ENCODE measurements around the gene BGN.

Gene BGN

GRCh38 chrX:153462291-153462690 lies 32.5 kb upstream of the BGN start:
- TF ChIP-seq CTCF (IDR thresholded peaks at IDR 0.05; ENCODE audit: low read depth, low read length): no peak
- no peak for DNase-seq (ENCODE audit: extremely low read depth, low read depth)

- DNase-seq (ENCODE audit: extremely low read depth, low read depth): no peak
- no peak for TF ChIP-seq CTCF (IDR thresholded peaks at IDR 0.05; ENCODE audit: low read depth, low read length)
Measured at GRCh38 chrX:153463031-153463430, 31.7 kb upstream of the BGN start.

DNA sequence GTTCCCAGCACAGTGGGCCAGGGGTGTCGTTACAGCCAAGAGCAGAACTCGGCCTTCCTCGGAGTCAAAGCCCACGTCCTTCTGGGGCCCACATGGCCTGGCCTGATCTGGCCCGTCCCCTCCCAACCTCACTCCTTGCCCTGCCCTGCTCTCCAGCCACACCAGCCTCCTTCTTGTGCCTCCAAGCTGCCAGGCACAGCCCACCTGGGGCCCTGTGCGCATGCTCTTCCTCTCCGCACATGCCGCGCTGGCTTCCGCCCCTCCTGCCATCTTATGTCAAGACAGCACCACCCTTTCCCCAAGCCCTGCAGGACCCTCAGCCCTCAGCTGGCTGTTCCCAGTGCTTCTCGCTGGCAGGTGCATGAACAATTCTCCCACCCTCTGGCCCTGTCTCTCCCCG lies 31.2 kb upstream of the BGN start:
- DNase-seq (ENCODE audit: extremely low read depth, low read depth): no peak
- no peak for TF ChIP-seq CTCF (IDR thresholded peaks at IDR 0.05; ENCODE audit: low read depth, low read length)

GRCh38 chrX:153464116-153464515 lies 30.7 kb upstream of the BGN start:
- TF ChIP-seq CTCF (IDR thresholded peaks at IDR 0.05; ENCODE audit: low read depth, low read length): no peak
- no peak for DNase-seq (ENCODE audit: extremely low read depth, low read depth)

- TF ChIP-seq CTCF (IDR thresholded peaks at IDR 0.05; ENCODE audit: low read depth, low read length): no peak
- DNase-seq (ENCODE audit: extremely low read depth, low read depth): no peak
Measured at GRCh38 chrX:153465691-153466380, 28.9 kb upstream of the BGN start.

DNA sequence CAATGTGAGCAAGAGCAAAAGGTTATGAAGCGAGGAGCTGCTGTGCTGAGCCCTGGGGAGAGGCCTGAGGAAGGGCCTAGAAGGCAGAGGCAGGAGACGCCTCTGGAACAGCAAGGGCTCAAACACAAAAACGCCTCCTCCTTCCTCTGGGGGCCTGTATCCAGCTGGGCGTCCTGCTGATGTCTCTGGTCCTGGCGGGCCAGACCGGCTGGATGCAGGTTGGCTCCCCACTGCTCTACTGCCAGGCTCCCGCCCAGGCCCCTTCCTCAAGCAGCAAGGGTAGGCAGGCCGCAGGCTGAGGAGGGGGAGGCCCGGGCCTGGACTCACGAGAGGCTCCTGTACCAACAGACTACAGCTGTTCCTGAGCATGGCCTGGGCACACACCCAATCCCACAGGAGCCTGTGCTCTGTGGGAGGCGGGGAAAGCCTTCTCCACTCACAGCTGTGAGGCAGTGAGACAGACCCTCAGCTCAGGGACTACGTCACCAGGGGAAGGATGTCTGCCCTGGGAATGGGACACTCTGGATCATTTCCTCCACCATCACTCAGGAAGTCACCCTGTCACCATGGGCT lies 26.7 kb upstream of the BGN start:
- TF ChIP-seq CTCF (IDR thresholded peaks at IDR 0.05; ENCODE audit: low read depth, low read length): no peak
- DNase-seq (ENCODE audit: extremely low read depth, low read depth): no peak

- TF ChIP-seq CTCF (IDR thresholded peaks at IDR 0.05; ENCODE audit: low read depth, low read length): no peak
- no peak for DNase-seq (ENCODE audit: extremely low read depth, low read depth)
Measured at GRCh38 chrX:153469811-153470410, 24.9 kb upstream of the BGN start.

All from AG09319 (cell line).